CD4-positive, CD25-positive, alpha-beta regulatory T cell (primary cell): ENCODE measurements around the gene CSTF1. TPM values are rescaled to one million over a fixed set of nuclear protein-coding genes. Genes with fewer than 3 reads are reported as not detected.
A peak's percentile ranks its signal among the peaks of the same experiment; 100 is the strongest.

ENCODE experiments used
- ATAC-seq, 2 donors: fragments of 150-1000 bp; cut with Tn5 transposase; one replicate each; pipeline ENCODE4 v1.10.0; 2021; ENCODE audit warnings: low read depth in 2 of 2, moderate number of reproducible peaks in 2 of 2, moderate library complexity in 1 of 2
- DNase-seq, 3 donors: peaks; one replicate each; pipeline versions ENCODE4 v3.0.0 to v3.0.0-alpha.2; 2012 to 2022; ENCODE audit warnings: mixed read lengths in 1 of 3
- H3K27ac ChIP-seq: one replicate; pipeline ENCODE4 v1.7.0; 2013; ENCODE audit warnings: mild to moderate bottlenecking, low read length; ENCODE audit not compliant: insufficient read depth, poor library complexity, severe bottlenecking
- H3K27me3 ChIP-seq: one replicate; pipeline ENCODE4 v1.7.0; 2013; ENCODE audit warnings: low read length; ENCODE audit not compliant: control insufficient read depth, insufficient read depth
- H3K36me3 ChIP-seq: one replicate; pipeline ENCODE4 v1.7.0; 2013; ENCODE audit warnings: mild to moderate bottlenecking, low read length, moderate library complexity; ENCODE audit not compliant: control insufficient read depth, insufficient read depth
- H3K4me1 ChIP-seq: 2 replicates; pipeline ENCODE4 v1.7.0; 2013; ENCODE audit warnings: mild to moderate bottlenecking, low read length; ENCODE audit not compliant: insufficient read depth, control insufficient read depth, poor library complexity, severe bottlenecking
- H3K4me3 ChIP-seq: one replicate; pipeline ENCODE4 v1.7.0; 2013; ENCODE audit warnings: low read depth, mild to moderate bottlenecking, low read length, moderate library complexity
- H3K9me3 ChIP-seq, 2 experiments: 1 replicate in 1 of 2; 2 replicates in 1 of 2; pipeline ENCODE4 v1.7.0; 2013; ENCODE audit warnings: low read length in 2 of 2, mild to moderate bottlenecking in 1 of 2, moderate library complexity in 1 of 2; ENCODE audit not compliant: control insufficient read depth in 2 of 2
- H3K27ac Mint-ChIP-seq, 3 donors: one replicate each; pipeline ENCODE4 v1.8.0; 2020 to 2022; ENCODE audit warnings: mild to moderate bottlenecking in 3 of 3, mixed read lengths in 3 of 3, moderate library complexity in 2 of 3
- H3K27me3 Mint-ChIP-seq: one replicate; pipeline ENCODE4 v1.8.0; 2022; ENCODE audit warnings: mild to moderate bottlenecking, mixed read lengths
- H3K36me3 Mint-ChIP-seq: one replicate; pipeline ENCODE4 v1.8.0; 2020; ENCODE audit warnings: mixed read lengths
- H3K4me1 Mint-ChIP-seq, 4 donors: one replicate each; pipeline ENCODE4 v1.8.0; 2020 to 2022; ENCODE audit warnings: mixed read lengths in 4 of 4, mild to moderate bottlenecking in 1 of 4
- H3K4me3 Mint-ChIP-seq, 4 donors: one replicate each; pipeline ENCODE4 v1.8.0; 2020 to 2022; ENCODE audit warnings: mild to moderate bottlenecking in 4 of 4, mixed read lengths in 4 of 4, moderate library complexity in 3 of 4
- H3K9me3 Mint-ChIP-seq, 7 donors: one replicate each; pipeline ENCODE4 v1.8.0; 2020 to 2022; ENCODE audit warnings: mixed read lengths in 7 of 7, mild to moderate bottlenecking in 3 of 7, moderate library complexity in 2 of 7
- polyA plus RNA-seq, 4 donors: library from polyadenylated mRNA; unstranded; fragments of 300-500 nt; fragmentation: Illumina TruSeq; gene quantifications; one replicate each; pipeline ENCODE4 v1.2.3, GENCODE V29; 2021
- total RNA-seq: library from RNA; stranded (reverse); gene quantifications from one replicate; pipeline ENCODE4 v1.2.3, GENCODE V29; 2022

The CSTF1 gene
- 24.5 TPM for total RNA-seq
- 10 to 100 TPM; 48.8 to 61.7 (median 56.4) TPM for polyA plus RNA-seq

DNA sequence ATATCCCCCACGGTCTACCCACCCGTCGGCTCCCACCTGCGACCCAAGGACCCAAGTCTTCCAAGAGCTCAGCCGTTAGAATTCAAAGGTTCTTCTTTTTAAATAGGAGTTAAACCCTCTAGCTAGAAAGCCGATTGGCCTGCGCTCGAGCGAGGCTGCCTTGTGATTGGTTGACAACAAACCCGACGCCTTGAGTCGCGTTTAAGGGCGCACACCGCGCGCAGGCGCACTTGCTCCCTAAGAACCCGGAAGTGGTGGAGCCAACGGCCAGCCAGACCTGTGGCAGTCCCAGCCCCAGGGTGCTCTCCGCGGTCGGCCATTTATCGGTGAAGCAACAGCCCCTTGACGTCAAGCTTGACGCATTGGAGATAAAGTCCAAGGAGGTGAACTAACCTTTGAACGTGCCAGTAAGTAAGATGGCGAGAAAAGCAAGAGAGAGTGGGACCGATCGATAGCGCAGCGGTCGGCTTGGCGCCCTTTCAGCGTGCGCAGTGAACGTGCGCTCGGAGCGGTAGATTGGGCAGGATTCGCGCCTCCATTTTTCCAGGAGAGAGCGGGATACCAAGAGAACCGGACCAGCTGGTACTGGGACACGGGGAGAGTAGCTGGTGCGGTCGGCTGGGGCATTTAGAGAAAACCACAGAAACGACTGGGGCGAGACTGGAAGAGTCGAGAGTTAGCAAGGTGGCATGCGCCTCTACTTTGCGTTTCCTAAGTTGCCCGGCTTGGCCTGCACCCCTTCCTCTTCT is at the start of gene CSTF1, which contains the start of gene AURKA:
Gene CSTF1, plus strand, starts transcription at position 514 of the 749 bp plus-strand sequence. CDS start 2,908 bp downstream, outside the sequence.
Gene AURKA, minus strand, starts transcription at position 84 of the 749 bp plus-strand sequence. CDS start 4,018 bp downstream, outside the sequence.
- H3K4me3 ChIP-seq: peak within 1 kb of the TSS; percentile 94
- ATAC-seq (peak; percentile 86 to 92), DNase-seq (peak; percentile 100)
- H3K27ac ChIP-seq: peak within 1 kb of the TSS; percentile 96
- Mint-ChIP-seq H3K4me3 (no peak within 1 kb of the TSS), H3K27ac (peak within 1 kb of the TSS in 1 of 3 donors; percentile 96), H3K27me3 (no peaks in the 10 kb centered on the region), H3K4me1 (peaks cover 4 to 34% (median 28%) of the 10 kb centered on the region in 4 donors), H3K36me3 (peaks cover 22% of the 10 kb centered on the region), H3K9me3 (no peaks in the 10 kb centered on the region)
- no peaks in the 10 kb centered on the region for H3K9me3 ChIP-seq
- H3K27me3 ChIP-seq: no peaks in the 10 kb centered on the region
- H3K4me1 ChIP-seq: peaks cover 21% of the 10 kb centered on the region
- peaks cover 23% of the 10 kb centered on the region for H3K36me3 ChIP-seq

DNA sequence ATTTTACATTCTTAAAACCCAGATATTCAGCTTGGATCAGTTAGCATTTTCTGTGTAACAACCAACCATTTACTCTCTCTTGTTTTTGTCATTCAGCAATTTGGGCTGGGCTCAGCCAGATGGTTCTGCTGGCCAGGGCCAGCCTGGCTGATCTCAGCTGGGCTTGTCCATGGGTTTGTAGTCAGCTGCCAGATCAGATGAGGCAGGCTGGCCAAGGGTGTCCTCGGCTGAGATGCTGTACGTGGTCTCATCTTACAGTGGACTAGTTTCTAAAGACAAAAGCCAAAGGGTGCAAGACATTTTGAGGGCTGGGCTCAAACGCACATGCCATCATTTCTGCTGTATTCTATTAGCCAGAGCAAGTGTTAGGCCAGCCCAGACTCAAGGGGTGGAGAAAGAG is 49.7 kb upstream of the CSTF1 start:
- no peaks in the 10 kb centered on the region for H3K36me3 Mint-ChIP-seq
- H3K27me3 Mint-ChIP-seq: peaks cover 53% of the 10 kb centered on the region
- Histone ChIP-seq H3K4me3 (no peak overlapping the region), H3K27ac (no peak overlapping the region), H3K9me3 (no peaks in the 10 kb centered on the region), H3K27me3 (peaks cover 10% of the 10 kb centered on the region), H3K36me3 (no peaks in the 10 kb centered on the region), H3K4me1 (peaks cover 5% of the 10 kb centered on the region)
- peaks cover 0 to 4% (median 0%) of the 10 kb centered on the region in 7 donors for H3K9me3 Mint-ChIP-seq
- ATAC-seq: no peak
- H3K27ac Mint-ChIP-seq: peak overlapping the region in 1 of 3 donors; percentile 33
- peaks cover 0 to 7% (median 2%) of the 10 kb centered on the region in 4 donors for H3K4me1 Mint-ChIP-seq
- H3K4me3 Mint-ChIP-seq: no peak overlapping the region
- DNase-seq: no peak

DNA sequence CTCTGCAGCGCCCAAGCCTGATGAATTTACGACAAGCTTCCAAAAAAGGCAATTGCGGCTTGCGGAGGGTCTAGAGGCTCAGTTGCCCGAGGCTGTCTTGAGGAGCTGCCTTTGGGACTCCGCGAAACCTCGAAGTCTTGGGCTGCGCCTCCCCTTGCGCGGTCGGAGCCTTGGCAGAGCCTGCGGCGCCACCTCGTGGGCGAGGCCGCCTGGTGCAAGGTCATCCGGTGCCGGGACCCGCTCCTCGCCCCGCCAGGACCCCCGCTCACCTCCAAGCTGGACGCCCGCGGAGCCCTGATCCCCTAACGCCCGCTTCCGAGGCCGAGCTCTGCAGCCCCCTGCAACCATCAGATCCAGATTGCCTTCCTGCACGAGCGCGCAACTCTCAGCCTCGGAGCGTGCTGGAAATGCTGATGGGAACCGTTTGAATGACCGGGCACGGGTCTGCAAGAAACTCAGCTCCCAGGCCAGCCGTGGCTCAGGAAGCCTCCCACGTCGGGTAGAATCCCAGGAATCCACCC is 48.5 kb upstream of the CSTF1 start:
- H3K9me3 Mint-ChIP-seq: peaks cover 0 to 4% (median 0%) of the 10 kb centered on the region in 7 donors
- ATAC-seq (peak in 1 of 2 donors; percentile 34), DNase-seq (peak in 1 of 3 donors; percentile 40)
- no peaks in the 10 kb centered on the region for H3K36me3 Mint-ChIP-seq
- Histone ChIP-seq H3K9me3 (no peaks in the 10 kb centered on the region), H3K4me3 (no peak overlapping the region), H3K36me3 (no peaks in the 10 kb centered on the region), H3K4me1 (peaks cover 5% of the 10 kb centered on the region), H3K27me3 (peaks cover 13% of the 10 kb centered on the region), H3K27ac (no peak overlapping the region)
- H3K27me3 Mint-ChIP-seq: peaks cover 59% of the 10 kb centered on the region
- peak overlapping the region in 1 of 4 donors; percentile 41 for H3K4me3 Mint-ChIP-seq
- H3K4me1 Mint-ChIP-seq: peaks cover 0 to 14% (median 3%) of the 10 kb centered on the region in 4 donors
- H3K27ac Mint-ChIP-seq: no peak overlapping the region

DNA sequence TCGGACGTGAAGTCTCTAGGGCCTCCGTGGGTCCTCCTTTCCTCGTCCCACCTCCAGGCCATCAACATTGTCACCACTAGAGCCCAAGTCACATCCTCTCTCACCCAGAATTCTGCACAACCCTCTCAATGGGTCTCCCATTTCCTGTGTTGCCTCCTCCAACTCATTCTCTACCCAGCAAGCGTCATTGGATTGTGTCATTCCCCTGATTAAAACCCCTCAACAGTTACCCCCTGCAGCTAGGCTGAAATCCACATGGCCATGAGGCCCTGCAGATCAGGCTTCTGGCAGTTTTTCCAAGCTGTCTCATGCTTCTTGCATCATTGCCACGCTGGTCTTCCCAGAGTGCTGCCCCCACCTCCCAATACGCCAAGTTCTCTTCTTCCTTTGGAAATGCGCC is 46.5 kb upstream of the CSTF1 start:
- H3K9me3 ChIP-seq: no peaks in the 10 kb centered on the region
- Mint-ChIP-seq H3K4me3 (no peak overlapping the region), H3K27ac (no peak overlapping the region), H3K36me3 (no peaks in the 10 kb centered on the region), H3K9me3 (no peaks in the 10 kb centered on the region), H3K4me1 (peaks cover 0 to 14% (median 3%) of the 10 kb centered on the region in 4 donors), H3K27me3 (peaks cover 39% of the 10 kb centered on the region)
- H3K4me3 ChIP-seq: no peak overlapping the region
- H3K4me1 ChIP-seq: peaks cover 5% of the 10 kb centered on the region
- H3K36me3 ChIP-seq: no peaks in the 10 kb centered on the region
- ATAC-seq (no peak), DNase-seq (no peak)
- H3K27ac ChIP-seq: no peak overlapping the region
- H3K27me3 ChIP-seq: peaks cover 13% of the 10 kb centered on the region

DNA sequence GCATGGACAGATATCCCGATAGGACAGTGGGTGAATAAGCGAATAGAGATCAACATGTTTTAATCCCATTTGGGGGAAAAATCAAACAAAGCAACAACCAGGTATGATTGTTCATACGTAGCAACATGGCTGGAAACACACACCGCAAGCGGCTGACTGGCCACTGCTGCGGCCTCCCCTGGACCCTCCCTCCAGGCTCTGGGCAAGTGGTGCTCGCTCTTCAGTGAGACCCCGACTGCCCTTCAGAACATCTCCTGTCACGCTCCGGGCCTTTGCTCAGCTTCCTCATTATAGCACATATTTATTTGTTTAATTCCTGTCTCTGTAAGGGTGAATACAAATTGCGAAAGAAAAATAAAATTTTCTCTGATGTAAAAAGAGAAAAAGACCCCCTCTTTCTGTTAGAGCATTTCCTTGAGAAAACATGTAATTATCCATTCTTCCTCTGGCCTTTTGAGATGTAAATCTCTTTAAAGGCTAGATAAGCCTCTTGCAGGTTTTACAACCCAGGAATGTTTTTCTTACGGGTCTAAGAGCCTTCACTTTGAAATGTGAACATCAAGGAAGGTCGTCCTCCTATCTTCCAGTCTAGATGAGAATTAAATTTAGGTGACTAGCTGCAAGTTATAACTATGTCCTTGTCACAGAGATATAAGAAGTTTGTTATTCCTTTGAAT is 44.7 kb upstream of the CSTF1 start:
- no peaks in the 10 kb centered on the region for H3K9me3 ChIP-seq
- DNase-seq: no peak
- Mint-ChIP-seq H3K27ac (peak overlapping the region in 1 of 3 donors; percentile 52), H3K4me1 (peaks cover 0 to 14% (median 3%) of the 10 kb centered on the region in 4 donors), H3K27me3 (peaks cover 24% of the 10 kb centered on the region), H3K9me3 (no peaks in the 10 kb centered on the region), H3K4me3 (no peak overlapping the region), H3K36me3 (no peaks in the 10 kb centered on the region)
- no peak for ATAC-seq
- peaks cover 12% of the 10 kb centered on the region for H3K27me3 ChIP-seq
- no peak overlapping the region for H3K4me3 ChIP-seq
- H3K36me3 ChIP-seq: no peaks in the 10 kb centered on the region
- no peak overlapping the region for H3K27ac ChIP-seq
- H3K4me1 ChIP-seq: peaks cover 5% of the 10 kb centered on the region

DNA sequence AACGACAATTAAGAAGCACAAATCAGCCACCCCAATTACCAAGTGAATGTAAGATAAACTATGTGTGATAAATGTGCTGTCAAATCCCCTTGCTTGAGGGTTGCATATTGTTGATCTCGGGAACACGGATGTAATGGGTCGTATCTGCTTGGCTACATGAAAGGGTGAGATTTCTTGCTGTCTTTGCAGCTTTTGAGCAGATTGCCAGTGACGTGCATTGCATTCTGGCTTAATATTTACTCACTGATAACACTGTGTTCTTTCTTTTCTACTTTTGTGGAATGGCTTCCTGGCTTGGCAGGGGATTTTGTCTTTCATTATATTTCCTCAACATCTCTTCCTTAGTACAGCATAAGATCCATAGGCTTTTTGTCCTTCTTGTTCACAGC is 44.1 kb upstream of the CSTF1 start:
- Histone ChIP-seq H3K36me3 (no peaks in the 10 kb centered on the region), H3K4me1 (peaks cover 5% of the 10 kb centered on the region), H3K9me3 (no peaks in the 10 kb centered on the region), H3K27me3 (peaks cover 7% of the 10 kb centered on the region), H3K4me3 (no peak overlapping the region), H3K27ac (no peak overlapping the region)
- Mint-ChIP-seq H3K4me1 (peaks cover 0 to 14% (median 3%) of the 10 kb centered on the region in 4 donors), H3K4me3 (no peak overlapping the region), H3K27me3 (peaks cover 21% of the 10 kb centered on the region), H3K27ac (no peak overlapping the region), H3K36me3 (no peaks in the 10 kb centered on the region), H3K9me3 (no peaks in the 10 kb centered on the region)
- no peak for ATAC-seq
- DNase-seq: no peak

DNA sequence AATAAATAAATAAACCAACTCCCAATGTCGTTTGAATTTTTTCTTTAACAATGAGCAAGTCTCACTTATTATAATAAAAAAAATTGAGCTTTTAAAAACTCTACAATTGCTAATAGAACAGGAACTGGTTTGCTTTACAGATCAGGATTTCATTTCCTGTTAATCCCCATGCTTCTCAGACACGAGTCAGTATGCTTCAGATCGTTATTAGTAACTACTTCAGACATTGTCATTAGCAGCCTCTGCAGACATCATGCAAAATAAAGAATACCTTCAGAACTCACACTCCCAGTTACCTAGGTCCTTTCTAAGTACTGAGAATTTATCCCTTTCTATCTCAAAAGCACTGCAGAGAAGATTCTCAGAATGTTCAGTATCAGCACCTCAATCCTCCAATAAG is 43.7 kb upstream of the CSTF1 start:
- H3K4me3 Mint-ChIP-seq: no peak overlapping the region
- Histone ChIP-seq H3K27me3 (peaks cover 6% of the 10 kb centered on the region), H3K9me3 (no peaks in the 10 kb centered on the region), H3K4me1 (peaks cover 4% of the 10 kb centered on the region), H3K4me3 (no peak overlapping the region), H3K36me3 (no peaks in the 10 kb centered on the region), H3K27ac (no peak overlapping the region)
- DNase-seq: no peak
- H3K4me1 Mint-ChIP-seq: peaks cover 0 to 12% (median 2%) of the 10 kb centered on the region in 4 donors
- H3K27ac Mint-ChIP-seq: no peak overlapping the region
- H3K9me3 Mint-ChIP-seq: no peaks in the 10 kb centered on the region
- no peak for ATAC-seq
- no peaks in the 10 kb centered on the region for H3K36me3 Mint-ChIP-seq
- H3K27me3 Mint-ChIP-seq: peaks cover 21% of the 10 kb centered on the region
